ENCODE data around the gene SNX14. TPM values are rescaled to one million over a fixed set of nuclear protein-coding genes. Genes with fewer than 3 reads are reported as not detected.
A peak's percentile ranks its signal among the peaks of the same experiment; 100 is the strongest.

SNX14 gene
- total and polyA plus RNA-seq, 2 of the 13 experiments (the other 11 are each of a cell fraction or from before 2014, with no cell fraction given) = 83.5 to 112 TPM

DNA sequence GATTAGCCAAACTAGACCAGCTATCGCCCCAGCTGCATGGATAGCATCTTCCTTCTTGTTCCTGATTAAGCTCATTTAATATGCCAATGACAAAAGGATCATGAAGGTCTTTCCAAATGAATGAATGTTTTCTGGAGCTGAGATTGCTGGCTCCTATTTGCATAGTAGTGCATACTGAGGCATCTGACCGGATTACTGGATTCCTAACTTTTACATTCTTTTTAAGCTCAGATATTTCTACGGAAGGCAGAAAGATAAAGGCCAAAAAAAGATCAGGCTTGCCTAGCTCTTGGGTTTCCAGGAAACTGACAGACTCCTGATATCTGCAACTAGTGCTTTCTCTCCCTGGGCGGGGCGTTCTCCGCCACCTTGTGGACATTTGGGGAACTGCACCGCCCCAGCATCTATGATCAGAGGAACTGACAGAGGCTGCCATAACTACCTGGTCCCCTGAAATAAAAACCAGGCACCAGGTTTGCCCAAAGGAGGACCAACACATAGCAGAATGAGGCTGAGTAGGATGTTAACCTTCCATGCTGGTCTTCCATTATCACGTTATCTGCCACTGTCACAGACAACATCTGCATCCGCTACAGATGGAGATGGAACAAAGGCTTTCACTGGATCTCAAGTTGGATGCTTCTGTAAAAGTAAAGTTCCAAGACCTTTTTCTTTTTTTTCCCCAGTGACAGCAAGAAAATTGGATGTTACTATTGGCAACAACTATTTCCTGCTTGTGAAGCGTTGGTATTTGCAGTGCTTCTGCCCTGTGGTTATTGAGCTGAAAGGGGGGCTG is 110.6 kb downstream of the SNX14 start (continued):
- TF ChIP-seq SP4 (CRISPR knock-in tag; IDR thresholded peaks at IDR 0.05) (0 out of 2 replicates have a peak, but pooled peaks have one; percentile 31), ZNF567 (CRISPR knock-in tag; IDR thresholded peaks at IDR 0.05; ENCODE audit: borderline replicate concordance) (0 out of 2 replicates have a peak, but pooled peaks have one; percentile 52), RAD21 (CRISPR knock-in tag; IDR thresholded peaks at IDR 0.05) (peak; percentile 92), ZNF235 (CRISPR knock-in tag; IDR thresholded peaks at IDR 0.05; ENCODE audit: borderline replicate concordance) (no peak), SAP130 (CRISPR knock-in tag; IDR thresholded peaks at IDR 0.05; ENCODE audit: low read depth) (peak; percentile 27; the same call in 1 of the 2 replicates), ZFYVE20 (CRISPR knock-in tag; IDR thresholded peaks at IDR 0.05; ENCODE audit: borderline replicate concordance, low read depth) (no peak), STAG1 (CRISPR knock-in tag; IDR thresholded peaks at IDR 0.05) (peak; percentile 96), THAP11 (CRISPR knock-in tag; IDR thresholded peaks at IDR 0.05) (0 out of 2 replicates have a peak, but pooled peaks have one; percentile 26), JARID2 (CRISPR knock-in tag; IDR thresholded peaks at IDR 0.05; ENCODE audit: insufficient replicate concordance) (no peak), SIX1 (CRISPR knock-in tag; IDR thresholded peaks at IDR 0.05; ENCODE audit: borderline replicate concordance) (peak; percentile 33; the same call in 1 of the 2 replicates), POLR2AphosphoS2 (IDR thresholded peaks at IDR 0.05; ENCODE audit: low read depth, low read length) (no peak), SOX13 (IDR thresholded peaks at IDR 0.05) (no peak), SOX13 (CRISPR knock-in tag; conservative IDR thresholded peaks at IDR 0.05 in 1 of 2, IDR thresholded peaks at IDR 0.05 in 1 of 2) (peak in 1 of 2 experiments; percentile 17; a peak in 1 of 4 replicates), KDM2A (CRISPR knock-in tag; IDR thresholded peaks at IDR 0.05; ENCODE audit: borderline replicate concordance, low read depth) (peak; percentile 76), NFYB (CRISPR knock-in tag; IDR thresholded peaks at IDR 0.05) (no peak), NFKB2 (CRISPR knock-in tag; IDR thresholded peaks at IDR 0.05; ENCODE audit: borderline replicate concordance) (no peak), POGZ (CRISPR knock-in tag; IDR thresholded peaks at IDR 0.05) (peak; percentile 35; the same call in 1 of the 2 replicates), ZNF563 (CRISPR knock-in tag; IDR thresholded peaks at IDR 0.05) (no peak)
- TF ChIP-seq, protein P1, sequence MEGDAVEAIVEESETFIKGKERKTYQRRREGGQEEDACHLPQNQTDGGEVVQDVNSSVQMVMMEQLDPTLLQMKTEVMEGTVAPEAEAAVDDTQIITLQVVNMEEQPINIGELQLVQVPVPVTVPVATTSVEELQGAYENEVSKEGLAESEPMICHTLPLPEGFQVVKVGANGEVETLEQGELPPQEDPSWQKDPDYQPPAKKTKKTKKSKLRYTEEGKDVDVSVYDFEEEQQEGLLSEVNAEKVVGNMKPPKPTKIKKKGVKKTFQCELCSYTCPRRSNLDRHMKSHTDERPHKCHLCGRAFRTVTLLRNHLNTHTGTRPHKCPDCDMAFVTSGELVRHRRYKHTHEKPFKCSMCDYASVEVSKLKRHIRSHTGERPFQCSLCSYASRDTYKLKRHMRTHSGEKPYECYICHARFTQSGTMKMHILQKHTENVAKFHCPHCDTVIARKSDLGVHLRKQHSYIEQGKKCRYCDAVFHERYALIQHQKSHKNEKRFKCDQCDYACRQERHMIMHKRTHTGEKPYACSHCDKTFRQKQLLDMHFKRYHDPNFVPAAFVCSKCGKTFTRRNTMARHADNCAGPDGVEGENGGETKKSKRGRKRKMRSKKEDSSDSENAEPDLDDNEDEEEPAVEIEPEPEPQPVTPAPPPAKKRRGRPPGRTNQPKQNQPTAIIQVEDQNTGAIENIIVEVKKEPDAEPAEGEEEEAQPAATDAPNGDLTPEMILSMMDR (CRISPR knock-in tag; IDR thresholded peaks at IDR 0.05) = peak; percentile 94
- TF ChIP-seq, protein P2, sequence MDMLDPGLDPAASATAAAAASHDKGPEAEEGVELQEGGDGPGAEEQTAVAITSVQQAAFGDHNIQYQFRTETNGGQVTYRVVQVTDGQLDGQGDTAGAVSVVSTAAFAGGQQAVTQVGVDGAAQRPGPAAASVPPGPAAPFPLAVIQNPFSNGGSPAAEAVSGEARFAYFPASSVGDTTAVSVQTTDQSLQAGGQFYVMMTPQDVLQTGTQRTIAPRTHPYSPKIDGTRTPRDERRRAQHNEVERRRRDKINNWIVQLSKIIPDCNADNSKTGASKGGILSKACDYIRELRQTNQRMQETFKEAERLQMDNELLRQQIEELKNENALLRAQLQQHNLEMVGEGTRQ (IDR thresholded peaks at IDR 0.05; ENCODE audit: low read depth, low read length) = no peak
- TF ChIP-seq, protein P2 (CRISPR knock-in tag; IDR thresholded peaks at IDR 0.05; ENCODE audit: borderline replicate concordance) = no peak
- TF ChIP-seq, protein P3, sequence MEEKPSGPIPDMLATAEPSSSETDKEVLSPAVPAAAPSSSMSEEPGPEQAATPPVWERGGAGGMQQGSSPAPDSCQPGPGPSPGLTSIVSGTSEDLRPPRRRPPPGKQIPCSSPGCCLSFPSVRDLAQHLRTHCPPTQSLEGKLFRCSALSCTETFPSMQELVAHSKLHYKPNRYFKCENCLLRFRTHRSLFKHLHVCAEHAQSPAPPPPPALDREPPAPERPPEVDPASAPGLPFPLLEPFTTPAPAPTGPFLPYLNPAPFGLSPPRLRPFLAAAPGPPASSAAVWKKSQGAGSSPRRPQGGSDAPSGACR (CRISPR knock-in tag; IDR thresholded peaks at IDR 0.05) = no peak
- TF ChIP-seq, protein P4, sequence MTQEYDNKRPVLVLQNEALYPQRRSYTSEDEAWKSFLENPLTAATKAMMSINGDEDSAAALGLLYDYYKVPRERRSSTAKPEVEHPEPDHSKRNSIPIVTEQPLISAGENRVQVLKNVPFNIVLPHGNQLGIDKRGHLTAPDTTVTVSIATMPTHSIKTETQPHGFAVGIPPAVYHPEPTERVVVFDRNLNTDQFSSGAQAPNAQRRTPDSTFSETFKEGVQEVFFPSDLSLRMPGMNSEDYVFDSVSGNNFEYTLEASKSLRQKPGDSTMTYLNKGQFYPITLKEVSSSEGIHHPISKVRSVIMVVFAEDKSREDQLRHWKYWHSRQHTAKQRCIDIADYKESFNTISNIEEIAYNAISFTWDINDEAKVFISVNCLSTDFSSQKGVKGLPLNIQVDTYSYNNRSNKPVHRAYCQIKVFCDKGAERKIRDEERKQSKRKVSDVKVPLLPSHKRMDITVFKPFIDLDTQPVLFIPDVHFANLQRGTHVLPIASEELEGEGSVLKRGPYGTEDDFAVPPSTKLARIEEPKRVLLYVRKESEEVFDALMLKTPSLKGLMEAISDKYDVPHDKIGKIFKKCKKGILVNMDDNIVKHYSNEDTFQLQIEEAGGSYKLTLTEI (CRISPR knock-in tag; conservative IDR thresholded peaks at IDR 0.05) = no peak

Measured in HepG2 (cell line).